C1 segment of cervical spinal cord (tissue), 14 donors: ENCODE measurements around the gene FN3K.

ENCODE experiments used
- DNase-seq, 14 donors: peaks; one replicate each; lab custom pipeline; 2025; lab: John Stamatoyannopoulos, UW

FN3K gene

GRCh38 chr17:82793974-82794630, 58.7 kb downstream of the FN3K start:
- DNase-seq, result peak in 5 of 14 donors; percentile 9 to 58 (median 25)

DNA sequence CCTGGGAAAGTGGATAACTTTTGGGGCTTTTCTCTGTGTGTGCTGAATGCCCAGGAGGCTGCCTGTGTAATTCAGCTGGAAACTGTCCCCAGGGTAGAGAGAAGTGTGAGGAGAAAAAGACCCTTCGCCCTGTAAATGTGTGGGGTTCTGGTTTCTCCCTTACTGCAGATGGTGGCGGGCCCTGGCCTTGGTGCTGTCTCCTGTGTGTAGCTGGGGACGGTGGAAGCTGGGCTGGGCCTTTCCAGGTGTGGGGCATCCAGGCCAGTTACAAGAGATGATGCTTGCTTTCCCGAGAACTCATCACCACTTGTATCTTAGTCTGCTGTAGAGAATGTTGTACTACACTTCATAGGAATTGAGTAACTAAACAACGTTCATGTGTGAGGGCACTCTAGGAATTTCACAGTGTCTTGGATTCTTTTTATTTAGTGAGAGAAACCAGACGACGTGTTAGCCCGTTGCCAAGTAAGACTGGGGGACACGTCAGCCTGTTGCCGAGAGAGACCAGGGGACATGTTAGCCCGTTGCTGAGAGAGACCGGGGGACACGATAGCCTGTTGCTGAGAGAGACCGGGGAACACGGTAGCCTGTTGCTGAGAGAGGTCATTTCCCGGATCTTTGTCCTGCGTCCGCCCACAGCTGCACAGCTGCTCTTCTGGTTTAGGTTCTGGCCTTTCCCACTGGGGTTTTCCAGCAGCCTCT, 59.5 kb downstream of the FN3K start:
- DNase-seq, result peak in 1 of 14 donors; percentile 11

DNA sequence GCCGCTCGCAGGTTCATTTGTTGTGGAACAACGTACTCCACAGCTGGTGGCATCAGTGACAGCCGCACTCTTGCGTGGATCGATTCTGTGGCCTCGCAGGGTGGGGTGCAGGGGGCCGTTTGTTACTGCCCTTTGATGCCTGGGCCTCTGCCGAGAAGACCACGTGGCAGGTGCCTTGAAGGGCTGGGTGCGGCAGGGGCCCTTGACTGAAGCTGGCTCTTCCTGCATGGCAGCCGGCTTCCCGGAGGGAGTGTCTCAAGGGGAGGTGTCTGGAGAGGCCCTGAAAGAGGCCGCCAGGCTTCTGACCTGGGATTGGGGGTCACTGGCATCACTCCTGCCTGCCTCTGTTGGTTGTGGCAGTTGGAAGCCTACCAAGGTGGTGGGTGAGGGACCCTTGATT, 60.2 kb downstream of the FN3K start:
- no peak for DNase-seq

DNA sequence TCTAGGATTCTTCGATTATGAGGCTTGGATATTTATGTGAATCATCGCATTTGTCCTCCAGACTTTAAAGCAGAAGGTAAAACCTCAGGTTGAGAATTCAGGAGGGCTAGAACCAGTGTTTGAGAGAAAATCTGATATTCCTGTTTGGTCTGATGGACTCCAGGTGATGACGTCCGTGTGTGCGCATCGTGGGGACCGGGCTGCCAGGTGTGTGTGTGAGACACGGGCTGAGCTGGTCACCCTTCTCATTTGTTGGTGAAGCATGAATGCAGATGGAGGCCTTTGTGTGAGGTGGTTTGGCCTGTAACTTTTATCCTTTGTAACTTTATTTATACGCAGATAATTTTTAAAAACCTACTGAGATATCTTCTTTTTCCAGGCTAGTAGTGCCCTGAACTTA, 61.6 kb downstream of the FN3K start:
- DNase-seq, result no peak

- DNase-seq, result no peak
Observed at GRCh38 chr17:82798752-82799151, 63.3 kb downstream of the FN3K start.

- no peak for DNase-seq
Observed at GRCh38 chr17:82799591-82799990, 64.2 kb downstream of the FN3K start.
